Measurements from ENCODE around the gene SFXN5. TPM values are rescaled to one million over a fixed set of nuclear protein-coding genes. Genes with fewer than 3 reads are reported as not detected.

SFXN5 gene
- total and polyA plus RNA-seq, 2 of the 8 experiments (the other 6 are each of a cell fraction or from before 2014, with no cell fraction given): 29.3 to 33.1 TPM

DNA sequence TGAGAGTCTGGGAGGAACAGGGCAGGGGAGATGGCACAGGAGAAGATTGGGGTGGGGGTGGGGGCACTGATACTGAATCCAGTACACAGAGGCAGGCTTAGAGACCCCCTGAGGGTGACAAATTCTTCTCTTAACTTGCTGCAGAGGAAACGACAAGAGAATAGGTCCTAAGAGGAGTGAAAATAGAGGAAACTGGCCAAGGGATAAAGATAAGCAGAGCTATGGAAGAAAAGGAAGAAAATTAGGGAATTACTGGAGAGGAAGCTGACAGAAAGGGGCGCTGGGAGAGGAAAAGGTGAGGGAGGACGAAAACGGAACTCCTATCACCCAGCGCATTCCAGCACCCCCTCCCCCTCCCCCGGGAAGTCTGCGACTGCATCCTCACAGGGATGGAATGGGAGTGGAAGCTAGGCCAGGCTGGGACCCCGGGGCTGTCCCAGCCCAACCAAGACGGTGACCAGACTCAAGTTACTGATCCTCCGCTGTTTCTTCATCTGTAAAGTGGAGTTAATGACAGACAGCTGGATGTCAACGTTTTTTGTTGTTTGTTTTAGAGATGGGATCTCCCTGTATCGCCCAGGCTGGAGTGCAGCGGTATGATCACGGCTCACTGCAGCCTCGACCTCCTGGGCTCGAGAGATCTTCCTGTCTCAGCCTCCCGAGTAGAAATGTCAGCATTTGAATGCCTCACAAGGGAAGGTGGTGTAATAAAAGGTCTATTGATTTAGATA is 156.8 kb downstream of the SFXN5 start:
- Histone ChIP-seq H3K79me2 (ENCODE audit: control insufficient read depth in 1 of 2, insufficient read depth in 2 of 2, low read length in 2 of 2) (no peaks in the 10 kb centered on the region), H4K5ac (ENCODE audit: insufficient read length, low read depth, low read length) (no peak overlapping the region), H2BK120ac (replicated peaks; ENCODE audit: low read depth, low read length) (no peak overlapping the region), H3K4me3 (ENCODE audit: extremely low read depth in 1 of 4, insufficient read depth in 2 of 4, low read depth in 3 of 4, low read length in 4 of 4) (peak overlapping the region in 3 of 4 experiments; percentile 62 to 70 (median 69); a peak in 4 of 8 replicates), H3K23me2 (ENCODE audit: low read depth, low read length) (peaks cover 24% of the 10 kb centered on the region; the same call in 1 of the 2 replicates), H3K56ac (replicated peaks; ENCODE audit: insufficient read length, low read depth, low read length) (no peak overlapping the region), H3K79me1 (ENCODE audit: low read depth, low read length) (no peaks in the 10 kb centered on the region), H3K14ac (ENCODE audit: insufficient read length) (no peak overlapping the region), H2BK12ac (ENCODE audit: low read depth, low read length) (peak overlapping the region; percentile 84; the same call in 1 of the 2 replicates), H4K8ac (ENCODE audit: extremely low read depth, insufficient read depth, low read length) (no peak overlapping the region; the same call in none of the 2 replicates), H3K9me3 (ENCODE audit: insufficient read depth in 2 of 2, low read depth in 1 of 2, low read length in 1 of 2) (no peaks in the 10 kb centered on the region), H4K91ac (replicated peaks; ENCODE audit: insufficient read length, low read length) (no peak overlapping the region), H3K4ac (replicated peaks; ENCODE audit: insufficient read length, low read depth, low read length) (no peak overlapping the region), H3K27ac (ENCODE audit: low read depth, low read length) (no peak overlapping the region), H3K18ac (ENCODE audit: extremely low read depth, low read length) (no peak overlapping the region), H2AK5ac (ENCODE audit: low read depth, low read length) (peak overlapping the region; percentile 92), H2AFZ (ENCODE audit: low read length) (no peak overlapping the region), H3K4me1 (replicated peaks in 1 of 4; ENCODE audit: control insufficient read depth in 3 of 4, insufficient read depth in 4 of 4, low read length in 3 of 4) (peaks cover 16 to 43% (median 24%) of the 10 kb centered on the region in 4 experiments), H3K36me3 (ENCODE audit: control insufficient read depth in 2 of 4, insufficient read depth in 4 of 4, low read length in 3 of 4) (peaks cover 0 to 6% (median 0%) of the 10 kb centered on the region in 4 experiments; a peak in 1 of 8 replicates), H2BK5ac (ENCODE audit: low read depth, low read length) (peak overlapping the region; percentile 20; the same call in 1 of the 2 replicates), H4K20me1 (replicated peaks in 1 of 2; ENCODE audit: control insufficient read depth in 1 of 2, insufficient read depth in 2 of 2, low read length in 2 of 2) (peaks cover 6 to 8% of the 10 kb centered on the region in 2 experiments), H2BK15ac (ENCODE audit: low read length) (no peak overlapping the region), H3K4me2 (ENCODE audit: insufficient read depth in 1 of 2, low read depth in 2 of 2, low read length in 2 of 2) (peak overlapping the region; percentile 94 to 97), H2BK20ac (ENCODE audit: low read length) (peak overlapping the region; percentile 61; the same call in 1 of the 2 replicates), H3K9ac (replicated peaks in 1 of 4; ENCODE audit: extremely low read depth in 1 of 4, low read depth in 3 of 4, low read length in 3 of 4) (no peak overlapping the region), H3K23ac (ENCODE audit: insufficient read length) (no peak overlapping the region), H3K27me3 (replicated peaks in 1 of 4; ENCODE audit: control insufficient read depth in 3 of 4, extremely low read depth in 1 of 4, insufficient read depth in 3 of 4, low read length in 3 of 4) (peaks cover 71 to 93% (median 82%) of the 10 kb centered on the region in 4 experiments)
- WGBS, 2 experiments (ENCODE audit: extremely low coverage in 1 of 2, insufficient coverage in 1 of 2, insufficient read length in 1 of 2, insufficient replicate concordance in 2 of 2, low coverage in 1 of 2, low lambda C conversion rate in 2 of 2, missing lambda C conversion rate in 1 of 2): 2% methylated on average over 12 of the region's 17 CpGs; no CpG with 5 or more reads in 1 of the 2 experiments
- CTCF ChIA-PET (ENCODE audit: partially characterized antibody): interaction anchor here (0.7 to 24.3 kb wide), 14 partner anchors 11 to 263 kb away, joined by 3 to 497 read pairs (median 5); partner anchors contain the start of gene SPR
- FAIRE-seq (peak; percentile 32), DNase-seq (ENCODE audit: low read depth in 1 of 2, low spot score in 2 of 2) (no peak)
- POLR2A ChIA-PET (ENCODE audit: partially characterized antibody): interaction anchor here (1.0 to 1.9 kb wide), 6 partner anchors 9 to 48 kb away, joined by 3 to 8 read pairs (median 4); no protein-coding TSS in a partner anchor
- no peak for TF ChIP-seq KDM4A (IDR thresholded peaks at IDR 0.05; ENCODE audit: low read depth, low read length, severe bottlenecking)
- no peak for TF ChIP-seq CBX5 (IDR thresholded peaks at IDR 0.05; ENCODE audit: low read depth, low read length)
- no peak for TF ChIP-seq ZNF274 (IDR thresholded peaks at IDR 0.05; ENCODE audit: borderline replicate concordance, extremely low read depth, low read length)
- TF ChIP-seq RFX5 (IDR thresholded peaks at IDR 0.05; ENCODE audit: borderline replicate concordance, low read depth, low read length): no peak
- TF ChIP-seq CREB1 (IDR thresholded peaks at IDR 0.05): no peak
- no peak for TF ChIP-seq TBP (IDR thresholded peaks at IDR 0.05; ENCODE audit: low read depth, low read length)
- TF ChIP-seq CEBPB (IDR thresholded peaks at IDR 0.05; ENCODE audit: low read depth, low read length): no peak
- no peak for TF ChIP-seq BCL11A (IDR thresholded peaks at IDR 0.05; ENCODE audit: low read depth in 2 of 2, low read length in 2 of 2)
- no peak for TF ChIP-seq GTF2F1 (IDR thresholded peaks at IDR 0.05; ENCODE audit: borderline replicate concordance, low read depth, low read length)
- TF ChIP-seq YY1 (IDR thresholded peaks at IDR 0.05; ENCODE audit: low read depth, low read length): no peak
- peak; percentile 77 for TF ChIP-seq TEAD4 (IDR thresholded peaks at IDR 0.05; ENCODE audit: low read depth, low read length)
- TF ChIP-seq RAD21 (IDR thresholded peaks at IDR 0.05 in 1 of 2, conservative IDR thresholded peaks at IDR 0.05 in 1 of 2; ENCODE audit: low read depth in 2 of 2, low read length in 2 of 2): no peak
